GM19463 (cell line): ENCODE results near the gene TNFAIP1.

ENCODE experiments used
- ATAC-seq: cut with Tn5 transposase; IDR thresholded peaks from one replicate; pipeline ENCODE4 v1.9.1; 2021; ENCODE audit warnings: mild to moderate bottlenecking, moderate library complexity; ENCODE audit not compliant: unreplicated experiment

Gene TNFAIP1

DNA sequence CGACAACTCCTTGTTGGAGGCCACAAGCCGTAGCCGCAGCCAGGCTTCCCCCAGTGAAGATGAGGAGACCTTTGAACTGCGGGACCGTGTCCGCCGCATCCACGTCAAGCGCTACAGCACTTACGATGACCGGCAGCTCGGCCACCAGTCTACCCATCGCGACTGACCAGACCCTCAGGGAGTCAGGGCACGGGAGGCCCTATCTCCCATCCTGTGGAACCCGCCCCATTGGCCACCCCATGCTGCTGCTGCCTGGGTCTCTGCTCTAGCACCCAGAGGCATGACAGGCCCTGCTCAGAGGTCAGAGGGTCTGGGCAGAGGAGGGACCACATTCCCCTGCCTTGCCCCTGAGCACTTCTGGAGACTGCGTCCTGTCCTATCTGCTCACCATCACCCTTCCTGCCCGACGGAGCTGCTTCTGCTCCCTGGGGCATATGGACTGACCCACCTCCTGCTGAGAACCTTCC lies 8.9 kb downstream of the TNFAIP1 start:
- ATAC-seq, result no peak

DNA sequence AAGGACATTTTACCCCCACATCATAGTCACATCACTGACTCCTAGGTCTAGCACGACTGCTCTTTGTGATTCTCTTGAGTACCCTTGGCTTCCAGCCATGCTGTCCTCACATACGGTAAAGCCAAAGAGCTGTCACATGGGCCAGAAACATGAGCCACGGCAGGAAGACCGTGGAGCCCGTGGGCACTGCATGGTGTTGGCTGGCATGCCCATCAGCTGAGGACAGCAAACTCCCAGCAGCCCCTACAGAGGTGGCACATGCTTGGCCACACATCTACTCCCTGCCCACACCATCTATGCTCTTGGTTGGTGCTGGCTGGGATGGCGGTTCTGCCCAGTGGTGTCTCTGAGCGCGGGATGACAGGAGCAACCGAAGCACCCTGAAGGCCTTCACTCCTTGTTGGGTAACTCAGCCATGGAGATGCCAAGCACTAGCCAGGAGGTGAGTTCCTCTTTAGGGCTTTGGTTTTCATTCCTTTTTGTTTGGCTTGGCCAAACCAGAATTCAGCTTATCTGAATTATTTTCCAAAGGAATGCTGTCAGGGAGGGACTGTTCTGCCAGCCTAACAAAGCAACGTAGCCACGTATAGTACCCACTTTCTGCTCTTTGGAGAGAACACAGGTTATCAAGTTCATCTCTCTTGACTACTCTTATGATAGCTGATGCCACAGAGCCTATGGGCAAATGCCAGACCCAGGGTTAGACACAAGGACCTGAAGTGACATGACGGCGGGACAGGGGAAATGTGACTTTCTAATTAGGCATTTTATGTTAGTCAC lies 10.0 kb downstream of the TNFAIP1 start:
- no peak for ATAC-seq

DNA sequence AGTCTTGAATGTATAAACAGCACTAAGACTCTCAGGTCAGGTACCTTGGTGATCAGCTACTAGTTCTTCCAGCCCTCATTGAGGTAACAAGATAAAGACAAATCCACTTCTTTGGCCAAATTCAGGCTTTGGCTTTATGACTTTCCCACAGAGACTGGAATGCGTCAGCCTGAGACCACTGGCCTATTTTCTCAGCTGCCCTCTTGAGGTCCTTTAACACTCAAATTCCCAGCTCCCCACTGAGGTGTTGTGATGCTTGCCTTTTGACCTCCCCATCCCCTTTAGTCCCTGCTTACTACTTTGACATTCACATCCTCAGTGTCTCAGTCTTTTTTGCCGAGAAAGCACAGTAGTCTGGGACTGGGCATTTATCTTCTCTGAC lies 10.6 kb downstream of the TNFAIP1 start:
- no peak for ATAC-seq

DNA sequence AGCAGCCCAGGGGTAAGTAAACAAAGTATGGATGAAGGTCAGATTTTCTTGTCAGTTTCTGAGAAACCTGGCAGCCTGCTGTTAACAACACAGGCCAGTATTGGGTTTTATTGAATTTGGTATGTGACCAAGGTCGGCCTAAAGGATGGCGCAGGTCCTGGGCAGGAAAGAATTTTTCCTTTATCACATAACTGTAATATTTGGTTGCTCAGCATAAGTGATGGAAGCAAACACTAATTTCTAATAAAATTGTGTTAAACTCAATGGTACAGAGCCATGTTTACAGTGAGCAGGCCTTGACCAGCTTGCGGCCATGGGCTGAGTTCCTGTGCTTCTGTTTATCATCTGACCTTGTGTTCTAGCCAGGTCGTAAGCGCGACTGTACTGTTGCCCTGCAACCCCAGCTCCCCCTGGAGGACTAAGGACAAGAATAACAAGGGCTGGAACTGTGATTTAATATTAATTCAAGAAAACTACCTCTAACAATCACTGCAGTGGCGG lies 11.2 kb downstream of the TNFAIP1 start:
- ATAC-seq, result no peak

DNA sequence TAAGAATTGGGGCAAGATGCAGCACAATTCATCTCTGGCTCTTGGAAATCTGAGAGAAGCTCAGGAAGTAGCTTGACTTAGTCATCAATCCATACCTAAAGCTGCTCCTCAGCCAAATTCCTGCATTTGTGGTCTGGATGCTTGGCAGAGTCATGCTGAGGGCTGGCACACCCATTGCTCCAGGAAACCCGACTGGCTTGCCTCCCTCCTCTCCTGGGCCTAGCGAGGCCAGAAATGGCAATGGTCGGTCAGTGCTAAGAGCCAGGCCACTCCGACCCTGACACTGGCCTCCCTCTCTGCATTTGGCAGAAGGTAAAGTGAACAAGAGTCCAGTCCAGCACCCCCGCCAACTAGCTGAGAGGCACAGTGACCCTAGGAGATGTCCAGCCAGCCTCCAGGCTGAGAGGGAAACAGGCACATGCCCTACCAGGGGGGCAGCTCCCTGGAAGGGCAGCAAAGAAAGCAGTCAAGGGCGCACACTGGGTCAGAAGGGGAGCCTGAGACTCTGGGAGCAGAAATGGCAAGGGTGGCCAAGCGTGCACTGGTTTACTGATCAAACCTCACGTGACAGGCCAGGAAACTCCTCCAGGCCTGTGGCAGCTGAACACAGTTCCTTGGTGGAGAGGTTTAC lies 11.8 kb downstream of the TNFAIP1 start:
- ATAC-seq, result no peak

DNA sequence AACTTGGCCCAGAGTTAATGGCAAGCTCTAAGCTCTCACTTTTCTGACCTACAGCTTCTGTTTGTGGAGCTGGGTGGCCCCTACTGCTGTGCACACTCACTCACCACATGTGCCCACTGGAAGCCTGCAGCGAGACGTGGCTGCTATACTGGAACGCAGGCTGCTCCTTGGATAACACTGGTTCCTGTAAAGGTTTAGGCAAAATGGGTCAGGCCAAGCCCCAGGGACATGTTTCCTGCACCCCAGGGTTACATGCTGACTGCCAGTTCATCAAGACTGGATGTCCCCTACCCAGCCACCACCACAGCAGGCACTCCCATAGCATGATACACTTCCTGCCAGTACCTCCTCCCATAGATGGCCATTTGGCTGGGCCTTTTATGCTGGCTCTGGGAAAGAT lies 13.4 kb downstream of the TNFAIP1 start:
- no peak for ATAC-seq

DNA sequence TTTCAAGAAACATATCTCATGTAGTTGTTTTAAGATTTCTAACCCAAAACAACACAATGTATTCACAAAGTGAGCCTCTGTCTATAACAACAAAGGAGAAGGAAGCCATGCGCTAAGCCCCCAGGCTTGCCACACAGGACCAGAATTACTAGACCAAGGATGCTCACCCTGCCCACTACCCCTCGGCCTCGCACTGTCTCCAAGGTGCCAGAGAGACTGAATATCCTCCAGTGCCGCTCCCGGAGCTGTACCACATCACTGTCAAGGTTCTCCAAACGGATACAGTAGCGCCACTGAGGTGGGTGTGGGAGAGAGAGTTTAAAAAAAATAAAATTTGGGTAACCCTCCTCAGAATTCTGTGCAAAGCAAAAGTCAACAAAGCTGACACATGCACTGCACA lies 14.7 kb downstream of the TNFAIP1 start:
- ATAC-seq, result no peak

DNA sequence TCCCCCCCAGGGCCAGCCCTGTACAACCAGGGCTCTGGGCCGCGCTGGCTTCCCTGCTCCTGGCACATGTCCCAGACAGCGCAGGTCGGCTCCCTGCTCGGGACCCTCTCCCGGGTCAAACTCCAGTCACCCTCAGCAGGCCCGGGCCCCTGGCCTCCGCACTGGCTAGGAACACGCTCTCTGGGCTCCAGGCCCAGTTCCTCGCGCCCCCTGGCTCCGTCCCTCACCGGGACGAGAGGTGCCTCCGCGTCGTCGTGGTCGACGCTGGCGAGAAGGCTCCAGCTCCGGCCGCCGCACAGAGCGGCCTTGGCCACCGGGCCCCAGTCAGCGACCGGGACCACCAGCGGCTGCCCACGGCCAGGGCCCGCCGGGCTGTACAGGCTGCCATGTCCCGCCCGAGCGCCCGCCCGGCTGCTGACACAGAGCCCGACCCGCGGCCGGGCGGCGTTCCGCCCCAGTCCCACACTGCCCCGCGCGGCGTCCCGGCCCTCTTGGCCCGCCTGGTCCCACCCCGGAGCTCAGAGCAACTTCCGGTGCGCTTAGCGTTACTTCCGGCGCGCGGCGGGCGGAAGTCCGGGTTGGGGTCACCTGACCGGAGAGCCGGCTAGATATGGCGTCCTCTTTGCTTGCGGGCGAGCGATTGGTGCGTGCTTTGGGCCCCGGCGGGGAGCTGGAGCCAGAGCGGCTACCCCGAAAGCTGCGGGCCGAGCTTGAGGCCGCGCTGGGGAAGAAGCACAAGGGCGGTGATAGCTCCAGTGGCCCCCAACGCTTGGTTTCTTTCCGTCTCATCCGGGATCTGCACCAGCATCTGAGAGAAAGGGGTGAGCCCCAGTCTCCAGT lies 21.7 kb downstream of the TNFAIP1 start, which contains the start of gene POLDIP2:
TSS of gene POLDIP2 (minus strand) at position 467 of the 840 bp plus-strand sequence. CDS start at position 388, 79 bp downstream.
- ATAC-seq, result peak; percentile 98

DNA sequence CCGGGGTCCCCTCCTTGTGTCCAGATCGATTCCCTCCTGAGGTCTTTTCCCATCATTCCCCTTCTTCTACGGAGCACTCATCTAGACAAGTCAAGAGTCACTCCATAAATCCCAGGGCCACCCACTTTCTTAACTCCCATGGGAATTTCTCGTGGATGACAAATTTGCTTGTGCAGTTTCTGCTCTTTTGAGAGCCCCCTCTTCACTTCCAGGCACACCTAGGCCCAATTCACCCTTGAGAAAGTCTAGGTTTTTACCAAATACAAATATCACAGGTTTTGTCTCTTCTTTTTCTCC lies 22.3 kb downstream of the TNFAIP1 start:
- no peak for ATAC-seq

DNA sequence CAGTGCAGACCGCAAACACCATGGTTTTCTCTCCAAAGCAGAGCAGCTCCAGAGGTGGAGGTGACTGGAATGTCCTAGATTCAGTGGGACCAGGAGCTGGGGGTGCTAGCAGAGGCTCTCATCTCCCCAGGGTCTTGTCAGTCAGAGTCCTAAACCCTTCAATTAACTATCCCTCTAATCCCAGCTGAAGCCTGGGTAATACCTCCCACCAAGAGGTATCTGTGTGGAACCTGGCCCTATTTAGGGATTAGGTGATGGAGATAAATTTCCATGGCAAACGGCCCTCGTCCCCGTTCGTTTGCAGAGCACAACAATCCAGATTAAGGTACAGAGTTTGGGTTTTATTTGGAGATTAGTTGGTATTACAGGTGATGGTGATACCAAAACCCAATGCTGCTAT lies 27.6 kb downstream of the TNFAIP1 start:
- no peak for ATAC-seq

DNA sequence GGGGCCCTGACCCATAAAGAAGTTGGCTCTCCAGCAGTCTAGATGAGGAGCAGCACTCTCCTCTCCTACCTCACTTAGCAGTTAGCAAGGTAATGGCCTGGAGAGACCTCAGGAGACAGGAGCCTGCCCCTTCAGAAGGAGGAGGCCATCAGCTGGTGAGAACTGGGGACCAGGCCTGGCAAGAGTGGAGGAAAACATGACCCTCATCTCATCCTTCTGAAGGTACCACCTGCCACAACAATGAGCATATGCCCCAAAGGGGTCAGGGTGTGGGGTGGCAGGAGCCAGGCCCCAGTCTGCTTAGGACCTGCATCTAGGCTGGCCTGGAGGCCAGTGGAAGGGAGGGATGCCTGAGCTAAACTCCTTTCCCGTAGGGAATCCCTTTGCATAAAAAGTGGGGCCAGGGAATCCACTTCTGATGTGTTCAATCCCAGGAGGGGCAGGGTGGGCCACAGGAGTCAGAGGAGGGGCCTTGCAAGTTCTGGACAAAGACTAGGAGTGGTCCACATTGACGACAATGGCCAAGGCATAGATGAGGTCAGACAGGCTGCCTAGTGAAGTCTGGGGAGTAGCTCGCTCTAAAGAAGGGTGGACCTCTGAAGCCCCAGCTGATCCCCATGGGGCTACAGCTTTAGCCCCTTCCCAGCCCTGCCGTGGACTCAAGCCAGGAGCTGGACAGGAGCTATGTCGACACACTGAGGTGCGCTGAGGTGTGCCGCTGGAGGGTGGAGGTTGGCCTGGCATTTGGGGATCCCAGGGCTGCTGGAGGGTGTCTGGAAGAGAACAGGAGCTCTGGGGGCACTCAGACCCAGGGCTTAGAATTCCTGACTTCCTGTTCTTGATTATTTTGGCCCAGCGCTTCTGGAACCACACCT lies 28.5 kb downstream of the TNFAIP1 start:
- no peak for ATAC-seq

DNA sequence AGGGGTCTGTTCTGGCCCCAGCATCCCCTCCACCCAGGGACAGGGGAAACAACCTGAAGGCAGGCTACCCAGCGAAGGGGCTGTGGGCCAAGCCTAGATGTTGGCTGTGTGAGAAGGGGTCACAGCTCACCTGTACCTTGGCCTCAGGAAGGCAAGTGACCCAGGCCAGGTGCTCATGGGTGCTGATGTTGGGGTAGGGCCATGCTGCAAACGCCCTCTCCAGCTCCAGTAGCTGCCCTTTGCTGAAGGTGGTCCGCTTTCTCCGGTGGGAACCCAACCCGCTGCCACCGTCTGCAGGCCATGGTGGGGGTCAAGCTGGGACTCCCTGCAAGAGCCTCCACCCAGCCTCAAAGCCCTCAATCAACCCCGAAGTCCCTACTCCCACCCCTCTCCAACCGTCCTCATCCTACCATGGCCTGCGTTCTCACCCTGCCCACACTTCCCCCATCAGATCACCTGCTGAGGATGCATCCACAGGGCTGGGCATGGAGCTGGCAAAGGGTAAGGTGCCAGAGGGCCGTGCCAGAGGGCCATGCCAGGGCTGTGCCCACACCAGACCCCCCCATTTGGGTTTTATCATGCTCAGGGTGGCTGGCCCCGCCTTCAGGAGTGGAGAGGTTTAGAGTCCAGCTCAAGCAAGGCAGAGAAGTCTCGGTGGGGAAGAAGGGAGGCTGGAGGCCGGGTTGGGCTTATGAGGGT lies 29.3 kb downstream of the TNFAIP1 start, which contains the start of gene SEBOX:
TSS of gene SEBOX (minus strand) at position 535 of the 699 bp plus-strand sequence. CDS start at position 487, 48 bp downstream.
- no peak for ATAC-seq

DNA sequence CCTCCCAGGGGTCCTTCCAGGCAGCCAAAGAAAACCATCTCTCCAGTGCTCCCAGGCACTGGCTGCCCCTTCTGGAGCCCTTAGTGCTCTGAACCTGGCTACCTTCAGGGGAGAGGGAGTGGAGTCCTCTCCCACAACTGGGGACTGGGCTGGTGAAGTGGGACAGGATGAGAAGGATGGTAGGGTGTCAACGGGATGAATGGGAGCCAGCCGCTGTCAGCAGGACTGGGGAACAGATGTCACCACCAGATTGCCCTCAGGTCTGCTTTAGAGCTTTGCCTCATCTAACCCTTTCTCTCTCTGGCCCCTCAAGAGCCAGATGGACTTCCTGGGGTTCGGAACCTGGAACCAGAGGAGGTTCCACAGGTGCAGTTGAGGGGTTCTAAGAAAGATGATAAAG lies 29.9 kb downstream of the TNFAIP1 start:
- ATAC-seq, result no peak

DNA sequence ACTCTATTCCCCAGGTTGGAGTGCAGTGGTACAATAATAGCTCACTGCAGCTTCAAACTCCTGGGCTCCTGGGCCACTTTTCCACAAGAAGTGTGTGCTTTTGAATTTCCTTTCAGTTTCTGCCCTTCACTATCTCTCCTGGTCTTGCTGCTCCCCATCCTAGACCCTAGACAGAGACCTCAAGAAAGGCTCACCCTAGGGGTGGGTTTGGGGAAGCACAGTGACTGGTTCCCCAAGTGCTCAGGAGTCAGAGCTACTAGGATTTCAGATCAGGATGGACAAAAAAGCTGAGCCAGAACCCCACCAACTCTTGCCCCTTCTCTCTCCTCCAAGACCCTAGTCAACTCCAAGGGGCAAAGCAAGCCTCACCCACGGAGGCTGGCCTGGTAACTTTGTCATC lies 31.0 kb downstream of the TNFAIP1 start:
- ATAC-seq, result no peak

DNA sequence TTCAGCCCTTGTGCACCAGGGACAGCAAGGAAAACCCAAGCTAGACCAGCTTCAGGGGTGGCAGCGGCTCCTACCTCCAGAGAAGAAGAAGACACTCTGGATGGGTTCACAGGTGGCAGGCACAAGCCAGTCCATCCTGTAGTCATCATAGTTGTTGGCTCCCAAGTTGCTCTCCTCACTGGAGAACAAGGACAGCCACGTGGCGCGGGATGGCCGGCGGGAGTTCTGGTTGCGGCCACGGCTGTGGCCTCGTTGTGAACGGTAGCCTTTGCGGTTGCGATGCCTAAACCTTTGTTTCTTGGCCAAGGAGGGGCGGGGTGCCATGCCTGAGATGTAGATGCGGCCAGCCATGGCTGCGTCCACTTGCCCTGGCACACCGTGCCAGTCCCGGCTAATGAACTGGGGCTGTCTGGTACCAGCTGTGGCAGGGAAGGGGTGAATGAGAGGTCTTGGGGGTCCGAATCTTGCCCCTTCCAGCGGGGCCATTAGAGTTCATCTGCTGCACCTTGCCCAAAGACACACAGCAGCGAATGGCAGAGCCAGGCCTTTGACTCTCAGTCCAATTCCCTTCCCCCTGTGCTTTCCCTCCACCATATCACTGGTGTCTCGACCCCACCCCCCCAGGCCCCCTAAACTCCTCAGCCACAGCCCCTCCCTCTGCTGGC lies 32.2 kb downstream of the TNFAIP1 start:
- ATAC-seq, result no peak

DNA sequence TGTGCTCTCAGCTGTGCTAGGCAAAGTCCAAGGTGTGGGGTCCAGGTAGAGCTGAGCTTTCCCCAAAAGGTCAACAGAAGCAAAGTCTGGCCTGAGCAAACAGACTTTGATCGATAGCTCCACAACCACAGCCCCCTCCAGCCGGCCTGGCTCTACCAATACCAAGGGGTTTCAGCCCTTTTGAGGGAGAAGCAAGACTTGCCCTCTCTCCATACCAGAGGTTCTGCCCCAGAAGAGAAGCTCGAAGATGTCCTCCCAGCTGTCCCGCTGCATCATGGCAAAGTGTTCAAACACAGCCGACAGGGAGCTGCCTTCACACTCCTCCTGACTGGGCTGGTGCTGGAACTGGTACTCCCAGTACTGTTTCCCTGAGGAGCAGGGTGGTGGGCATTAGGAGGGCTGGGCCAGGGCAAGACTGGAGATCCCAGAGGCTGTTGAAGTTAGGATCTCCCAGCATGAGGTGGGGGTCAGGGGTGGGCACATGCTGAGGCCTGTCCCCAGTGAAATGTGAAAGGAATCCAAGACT lies 32.8 kb downstream of the TNFAIP1 start:
- ATAC-seq, result no peak

DNA sequence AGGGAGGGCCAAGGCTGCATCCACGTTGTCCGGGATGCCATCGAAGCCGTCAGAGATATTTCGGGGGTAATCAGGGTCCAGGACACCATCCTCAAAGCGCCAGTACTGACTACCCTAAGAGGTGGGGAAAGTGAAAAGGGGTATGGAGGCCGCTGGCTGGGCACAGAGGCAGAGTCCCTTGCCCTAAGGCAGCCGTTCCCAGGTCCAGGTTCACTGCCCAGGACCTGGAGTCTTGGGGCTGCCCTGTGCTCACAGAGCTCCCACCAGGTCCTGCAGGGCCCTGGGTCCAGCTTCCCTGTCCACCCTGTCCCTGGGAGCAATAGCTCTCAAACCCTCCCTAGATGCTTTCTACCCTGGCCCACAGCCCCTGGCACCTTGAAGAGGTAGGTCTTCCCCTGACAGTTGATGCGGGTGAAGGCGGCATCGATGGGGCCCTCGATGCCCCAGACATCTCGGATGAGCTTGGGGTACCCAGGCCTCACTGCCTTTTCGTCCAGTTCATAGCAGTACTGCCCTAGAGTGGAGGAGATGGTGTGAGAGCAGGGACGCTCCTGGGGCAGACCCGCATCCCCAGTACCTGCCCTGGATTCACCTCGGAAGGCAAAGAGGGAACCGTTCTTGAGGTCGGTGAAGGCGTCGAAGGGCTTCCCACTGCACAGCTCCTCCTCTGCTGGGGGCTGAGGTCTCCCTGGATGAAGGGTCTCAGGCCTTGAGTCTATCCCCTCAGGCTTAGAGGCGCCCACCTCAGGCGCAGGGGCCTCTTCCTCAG lies 33.5 kb downstream of the TNFAIP1 start:
- ATAC-seq, result no peak

DNA sequence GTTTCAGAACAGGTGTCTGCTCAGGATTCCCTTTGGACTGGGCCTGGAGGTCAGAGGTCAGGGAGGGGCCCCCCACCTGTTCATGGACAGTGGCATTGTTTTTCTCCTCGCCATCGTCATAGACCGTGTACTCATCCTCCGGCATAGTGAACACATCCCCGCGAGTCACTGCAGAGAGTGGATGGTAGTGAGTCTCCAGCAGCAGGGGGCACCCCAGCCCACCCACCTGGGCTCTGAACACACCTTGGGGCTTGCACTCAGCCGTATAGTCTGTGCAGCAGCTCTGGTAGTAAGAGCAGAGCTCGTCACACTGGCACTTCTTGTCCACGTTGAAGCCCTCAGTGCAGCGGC lies 34.1 kb downstream of the TNFAIP1 start:
- ATAC-seq, result no peak
